Kidney tubule cell (primary cell): ENCODE data around the gene ATG12.
"Not testable (repeated sequence)": the region's sequence is repeated elsewhere in the genome, so short reads cannot be mapped to it uniquely, and the experiment has no call there.

Experiments
- DNase-seq: peaks from one replicate; pipeline ENCODE4 v3.0.0-alpha.2; 2018; ENCODE audit warnings: low spot score

The ATG12 gene

GRCh38 chr5:115842089-115842935 lies 947 bp upstream of the ATG12 start:
- peak; percentile 68 for DNase-seq

GRCh38 chr5:115840873-115841272 lies 492 bp downstream of the ATG12 start:
- no peak for DNase-seq

GRCh38 chr5:115838885-115839518 lies 2.4 kb downstream of the ATG12 start:
- peak; percentile 59 for DNase-seq

GRCh38 chr5:115835481-115835880 lies 5.9 kb downstream of the ATG12 start:
- DNase-seq, result no peak

- DNase-seq, result peak; percentile 51
Observed at GRCh38 chr5:115831163-115831768, 10.1 kb downstream of the ATG12 start.

GRCh38 chr5:115829913-115830312 lies 11.5 kb downstream of the ATG12 start:
- no peak for DNase-seq

GRCh38 chr5:115825948-115826347 lies 15.4 kb downstream of the ATG12 start:
- DNase-seq, result no peak

GRCh38 chr5:115824983-115825382 lies 16.4 kb downstream of the ATG12 start:
- DNase-seq, result not testable (repeated sequence)

- DNase-seq, result no peak
Observed at GRCh38 chr5:115820846-115821245, 20.5 kb downstream of the ATG12 start.

- no peak for DNase-seq
Observed at GRCh38 chr5:115818821-115819220, 22.5 kb downstream of the ATG12 start.

GRCh38 chr5:115817386-115817785 lies 24.0 kb downstream of the ATG12 start:
- no peak for DNase-seq

GRCh38 chr5:115816226-115817081 lies 24.9 kb downstream of the ATG12 start, which contains the start of gene CDO1:
TSS of gene CDO1 (minus strand) at chr5:115816659. CDS start at chr5:115816397, 262 bp downstream.
- peak; percentile 32 for DNase-seq

- no peak for DNase-seq
Observed at GRCh38 chr5:115815693-115816225, 25.6 kb downstream of the ATG12 start.

- DNase-seq, result no peak
Observed at GRCh38 chr5:115815006-115815692, 26.2 kb downstream of the ATG12 start.

GRCh38 chr5:115813719-115814118 lies 27.6 kb downstream of the ATG12 start:
- no peak for DNase-seq

GRCh38 chr5:115812372-115812771 lies 29.0 kb downstream of the ATG12 start:
- DNase-seq, result no peak

- no peak for DNase-seq
Observed at GRCh38 chr5:115811406-115811805, 30.0 kb downstream of the ATG12 start.

- DNase-seq, result no peak
Observed at GRCh38 chr5:115810761-115811160, 30.6 kb downstream of the ATG12 start.

GRCh38 chr5:115809946-115810345 lies 31.4 kb downstream of the ATG12 start:
- DNase-seq, result no peak

GRCh38 chr5:115808066-115808465 lies 33.3 kb downstream of the ATG12 start:
- DNase-seq, result not testable (repeated sequence)

GRCh38 chr5:115807654-115808052 lies 33.7 kb downstream of the ATG12 start:
- DNase-seq, result no peak
